Measurements from ENCODE around the gene CTSE.

The CTSE gene

DNA sequence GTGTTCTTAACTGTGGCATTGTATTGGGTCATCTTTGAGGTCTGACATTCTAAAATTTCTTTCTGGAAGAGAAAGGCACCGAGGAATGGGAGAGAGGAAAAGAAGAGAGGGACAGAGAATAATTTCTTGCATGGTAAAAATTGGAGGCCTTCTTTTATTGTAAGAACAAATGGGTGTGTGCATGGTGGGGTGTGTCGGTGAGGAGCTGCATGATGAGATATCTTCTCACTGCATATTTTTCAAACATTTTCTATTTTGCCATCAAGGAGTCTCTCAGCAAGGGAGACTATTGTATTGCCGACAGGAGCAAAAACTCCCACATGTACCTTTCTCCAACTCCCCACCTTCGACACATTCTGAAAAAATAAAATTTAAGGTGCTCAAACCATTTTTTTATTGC lies 6.5 kb upstream of the CTSE start:
- no peak for DNase-seq (ENCODE audit: low spot score)
- TF ChIP-seq, protein P1, sequence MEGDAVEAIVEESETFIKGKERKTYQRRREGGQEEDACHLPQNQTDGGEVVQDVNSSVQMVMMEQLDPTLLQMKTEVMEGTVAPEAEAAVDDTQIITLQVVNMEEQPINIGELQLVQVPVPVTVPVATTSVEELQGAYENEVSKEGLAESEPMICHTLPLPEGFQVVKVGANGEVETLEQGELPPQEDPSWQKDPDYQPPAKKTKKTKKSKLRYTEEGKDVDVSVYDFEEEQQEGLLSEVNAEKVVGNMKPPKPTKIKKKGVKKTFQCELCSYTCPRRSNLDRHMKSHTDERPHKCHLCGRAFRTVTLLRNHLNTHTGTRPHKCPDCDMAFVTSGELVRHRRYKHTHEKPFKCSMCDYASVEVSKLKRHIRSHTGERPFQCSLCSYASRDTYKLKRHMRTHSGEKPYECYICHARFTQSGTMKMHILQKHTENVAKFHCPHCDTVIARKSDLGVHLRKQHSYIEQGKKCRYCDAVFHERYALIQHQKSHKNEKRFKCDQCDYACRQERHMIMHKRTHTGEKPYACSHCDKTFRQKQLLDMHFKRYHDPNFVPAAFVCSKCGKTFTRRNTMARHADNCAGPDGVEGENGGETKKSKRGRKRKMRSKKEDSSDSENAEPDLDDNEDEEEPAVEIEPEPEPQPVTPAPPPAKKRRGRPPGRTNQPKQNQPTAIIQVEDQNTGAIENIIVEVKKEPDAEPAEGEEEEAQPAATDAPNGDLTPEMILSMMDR (IDR thresholded peaks at IDR 0.05; ENCODE audit: extremely low read depth, missing control alignments) = no peak

GRCh38 chr1:206029484-206029883 lies 5.8 kb upstream of the CTSE start:
- DNase-seq (ENCODE audit: low spot score) = no peak
- TF ChIP-seq, protein P1 (IDR thresholded peaks at IDR 0.05; ENCODE audit: extremely low read depth, missing control alignments) = no peak

GRCh38 chr1:206025283-206025820 lies 1.7 kb upstream of the CTSE start:
- TF ChIP-seq, protein P1 (IDR thresholded peaks at IDR 0.05; ENCODE audit: extremely low read depth, missing control alignments) = no peak
- no peak for DNase-seq (ENCODE audit: low spot score)

- DNase-seq (ENCODE audit: low spot score) = no peak
- TF ChIP-seq, protein P1 (IDR thresholded peaks at IDR 0.05; ENCODE audit: extremely low read depth, missing control alignments) = no peak
Measured at GRCh38 chr1:206022766-206023165, 929 bp downstream of the CTSE start.

- DNase-seq (ENCODE audit: low spot score) = no peak
- TF ChIP-seq, protein P1 (IDR thresholded peaks at IDR 0.05; ENCODE audit: extremely low read depth, missing control alignments) = no peak
Measured at GRCh38 chr1:206021626-206022365, 1.9 kb downstream of the CTSE start.

GRCh38 chr1:206021008-206021625 lies 2.6 kb downstream of the CTSE start:
- TF ChIP-seq, protein P1 (IDR thresholded peaks at IDR 0.05; ENCODE audit: extremely low read depth, missing control alignments) = no peak

DNA sequence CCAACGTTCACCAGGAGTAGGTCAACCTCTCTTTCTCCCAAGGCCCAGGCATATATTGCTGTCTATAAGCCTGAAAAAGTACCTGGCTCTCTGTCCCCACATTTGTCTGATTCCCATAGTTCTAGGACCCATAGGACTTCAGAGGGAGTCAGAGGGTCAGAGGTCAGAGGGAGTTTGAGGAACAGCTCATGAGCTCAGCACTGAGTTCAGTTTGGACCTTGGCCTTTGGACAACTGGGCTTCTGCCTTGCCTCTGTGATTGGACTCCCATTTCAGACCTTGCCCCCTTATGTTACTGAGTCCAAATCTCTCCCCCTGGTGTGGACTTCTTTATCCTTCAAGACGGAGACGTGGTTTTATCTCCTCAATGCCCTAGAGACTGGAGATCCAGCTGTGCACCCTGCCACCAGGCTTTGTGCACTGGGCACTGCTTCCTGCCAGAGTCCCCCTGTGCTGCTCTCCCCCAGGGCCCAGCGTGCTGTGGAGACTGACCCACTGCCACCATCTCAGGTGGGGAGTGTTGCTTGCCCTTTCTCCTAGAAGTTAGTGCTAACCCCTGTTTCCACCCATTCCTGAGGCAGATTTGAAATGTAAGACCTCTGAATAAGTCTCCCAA lies 3.2 kb downstream of the CTSE start:
- TF ChIP-seq, protein P1 (IDR thresholded peaks at IDR 0.05; ENCODE audit: extremely low read depth, missing control alignments) = no peak
- DNase-seq (ENCODE audit: low spot score) = no peak

More at GRCh38 chr1:206021008-206021625, 2.6 kb downstream of the CTSE start:
- DNase-seq (ENCODE audit: low spot score) = no peak
